Right hindlimb (tissue), 1 donor: Measurements from ENCODE around the gene RPS6KA4.

Experiments
- DNase-seq: peaks from one replicate; pipeline ENCODE4 v3.0.0-alpha.2; 2018

Gene RPS6KA4

DNA sequence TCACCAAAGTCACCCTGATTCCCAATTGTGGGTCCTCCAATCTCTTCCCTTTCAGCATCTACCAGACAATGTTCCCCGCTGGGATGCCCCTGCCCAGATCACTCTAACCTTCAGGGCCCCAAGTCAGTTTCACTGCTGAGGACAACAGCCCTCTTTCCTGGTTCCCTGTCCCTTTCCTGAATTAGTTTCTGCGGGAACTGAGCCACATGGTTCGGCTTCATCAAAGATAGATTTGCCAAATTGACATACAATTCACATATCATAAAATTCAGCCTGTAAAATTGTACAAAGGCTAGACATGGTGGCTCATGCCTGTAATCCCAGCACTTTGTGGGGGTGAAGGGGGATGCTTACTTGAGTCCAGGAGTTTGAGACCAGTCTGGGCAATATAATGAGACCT lies 31.0 kb upstream of the RPS6KA4 start:
- no peak for DNase-seq

- DNase-seq = no peak
These were observed 28.1 kb upstream of the RPS6KA4 start for GRCh38 chr11:64330888-64331287.

- DNase-seq = peak; percentile 42
These were observed 27.2 kb upstream of the RPS6KA4 start for GRCh38 chr11:64331569-64332371.

- no peak for DNase-seq
These were observed 25.4 kb upstream of the RPS6KA4 start for GRCh38 chr11:64333556-64333955.

DNA sequence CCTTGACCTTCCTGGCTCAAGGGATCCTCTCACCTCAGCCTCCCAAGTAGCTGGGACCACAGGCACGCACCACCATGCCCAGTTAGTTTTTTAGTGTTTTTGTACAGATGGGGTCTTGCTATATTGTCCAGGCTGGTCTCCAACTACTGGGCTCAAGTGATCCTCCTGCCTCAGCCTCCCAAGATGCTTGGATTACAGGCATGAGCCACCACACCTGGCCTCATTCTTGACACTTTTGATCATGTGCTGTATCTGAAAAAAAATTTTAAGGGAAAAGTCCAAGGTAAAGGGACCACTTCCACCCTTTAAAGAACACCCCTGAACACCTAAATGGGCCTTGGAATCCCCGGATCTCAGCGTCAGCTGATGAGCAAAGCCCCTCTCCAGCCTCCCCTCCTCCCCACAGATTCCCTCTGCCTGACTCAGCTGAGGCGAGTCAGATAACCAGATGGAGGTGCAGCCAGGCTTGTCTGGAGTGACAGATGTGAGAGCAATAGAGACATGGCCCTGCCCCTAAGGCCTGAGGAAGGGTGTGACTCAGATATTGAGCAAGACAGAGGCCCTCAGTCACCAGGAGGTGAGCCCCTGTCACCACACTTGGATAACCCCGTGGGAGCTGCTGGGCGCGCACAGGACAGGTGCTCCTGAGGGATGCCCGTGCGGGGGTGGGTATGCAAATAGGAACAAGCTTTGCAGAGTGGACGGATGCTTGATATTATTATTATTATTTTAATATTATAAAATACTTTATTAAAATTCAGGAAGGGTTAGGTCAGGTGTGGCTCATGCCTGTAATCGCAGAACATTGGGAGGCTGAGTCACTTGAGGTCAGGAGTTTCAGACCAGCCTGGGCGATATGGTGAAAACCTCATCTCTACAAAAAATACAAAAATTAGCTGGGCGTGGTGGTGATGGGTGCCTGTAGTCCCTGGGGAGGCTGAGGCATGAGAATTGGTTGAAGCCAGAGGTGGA lies 23.9 kb upstream of the RPS6KA4 start:
- no peak for DNase-seq

- no peak for DNase-seq
These were observed 21.3 kb upstream of the RPS6KA4 start for GRCh38 chr11:64337538-64338249.

- no peak for DNase-seq
These were observed 20.2 kb upstream of the RPS6KA4 start for GRCh38 chr11:64338716-64339115.

GRCh38 chr11:64339286-64339685 lies 19.7 kb upstream of the RPS6KA4 start:
- no peak for DNase-seq

- DNase-seq = peak; percentile 34
These were observed 19.1 kb upstream of the RPS6KA4 start, which contains the start of gene CCDC88B for GRCh38 chr11:64339754-64340408. Gene CCDC88B (plus strand): TSS chr11:64340204. CDS start chr11:64340267, 63 bp downstream.

DNA sequence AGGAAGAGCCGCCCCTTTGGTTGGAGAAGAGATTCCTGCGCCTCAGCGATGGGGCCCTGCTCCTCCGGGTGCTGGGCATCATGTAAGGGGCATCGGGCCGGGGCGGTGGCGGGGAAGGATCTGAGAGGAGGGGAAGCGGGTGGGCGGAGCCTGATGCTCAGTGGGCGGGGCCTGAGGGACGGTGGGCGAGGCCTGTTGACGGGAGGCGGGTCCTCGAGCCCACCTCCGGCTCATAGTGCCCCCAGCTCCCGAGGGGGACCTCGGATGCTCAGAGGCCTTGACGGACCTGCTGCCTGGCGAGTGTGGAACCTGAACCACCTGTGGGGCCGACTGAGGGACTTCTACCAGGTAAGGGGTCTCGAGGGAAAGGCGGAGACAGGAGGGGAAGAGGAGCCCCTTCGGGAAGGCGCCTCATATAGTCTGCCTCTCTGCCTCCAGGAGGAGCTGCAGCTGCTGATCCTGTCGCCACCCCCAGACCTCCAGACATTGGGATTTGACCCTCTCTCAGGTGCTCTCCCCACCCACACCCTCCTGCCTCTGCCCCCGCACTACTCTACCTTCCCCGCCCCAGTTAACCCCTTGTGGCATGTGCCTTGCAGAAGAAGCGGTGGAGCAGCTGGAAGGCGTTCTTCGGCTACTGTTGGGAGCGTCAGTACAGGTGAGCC lies 18.2 kb upstream of the RPS6KA4 start:
- DNase-seq = peak; percentile 44

DNA sequence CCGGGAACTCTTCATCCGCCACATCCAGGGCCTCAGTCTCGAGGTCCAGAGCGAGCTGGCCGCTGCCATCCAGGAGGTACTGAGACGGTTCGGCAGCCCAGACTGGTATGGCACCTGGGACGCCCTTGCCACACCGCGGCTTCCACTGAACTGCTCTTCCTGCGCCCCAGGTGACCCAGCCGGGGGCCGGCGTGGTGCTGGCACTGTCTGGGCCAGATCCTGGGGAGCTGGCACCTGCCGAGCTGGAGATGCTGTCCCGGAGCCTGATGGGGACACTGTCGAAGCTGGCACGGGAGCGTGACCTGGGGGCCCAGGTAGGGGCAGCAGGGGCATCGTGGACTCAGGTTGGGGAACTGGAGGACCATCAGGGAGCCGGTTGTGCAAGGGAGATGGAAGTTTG lies 17.5 kb upstream of the RPS6KA4 start:
- peak; percentile 19 for DNase-seq

- peak; percentile 87 for DNase-seq
These were observed 16.8 kb upstream of the RPS6KA4 start for GRCh38 chr11:64341851-64342791.

DNA sequence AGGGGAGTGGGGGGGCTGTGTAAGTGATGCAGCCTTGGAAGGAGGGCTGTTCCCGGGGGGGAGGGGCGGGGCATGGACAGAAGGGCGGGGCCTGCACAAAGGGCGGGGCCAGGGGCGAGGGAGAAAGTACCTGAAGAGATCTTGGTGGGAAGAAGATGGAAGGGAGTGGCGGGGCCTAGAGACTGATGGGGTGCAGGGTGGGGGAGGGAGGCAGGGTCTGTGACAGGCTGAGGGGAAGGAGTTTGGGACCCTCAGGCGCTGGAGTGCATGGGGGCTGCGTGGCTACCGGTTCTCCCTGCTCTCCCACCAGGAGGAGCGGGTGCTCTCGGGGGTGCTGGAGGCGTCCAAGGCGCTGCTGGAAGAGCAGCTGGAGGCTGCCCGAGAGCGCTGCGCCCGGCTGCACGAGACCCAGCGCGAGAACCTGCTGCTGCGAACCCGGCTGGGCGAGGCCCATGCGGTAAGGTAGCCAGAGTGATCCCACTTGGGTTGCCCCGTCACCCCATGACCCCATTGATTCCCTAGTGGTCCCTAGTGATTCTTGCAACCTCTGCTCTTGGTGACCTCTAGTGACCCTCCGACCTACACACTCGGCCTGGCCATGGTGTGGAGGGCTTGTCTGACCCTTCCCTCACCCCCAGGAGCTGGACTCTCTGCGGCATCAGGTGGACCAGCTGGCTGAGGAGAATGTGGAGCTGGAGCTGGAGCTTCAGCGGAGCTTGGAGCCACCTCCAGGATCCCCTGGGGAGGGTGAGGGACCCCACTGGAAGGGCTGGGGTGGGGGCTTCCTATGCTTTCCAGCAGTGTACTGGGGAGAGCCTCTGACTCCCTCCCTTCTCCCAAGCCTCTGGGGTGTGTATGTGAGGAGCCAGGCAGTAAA lies 15.9 kb upstream of the RPS6KA4 start:
- DNase-seq = peak; percentile 25

DNA sequence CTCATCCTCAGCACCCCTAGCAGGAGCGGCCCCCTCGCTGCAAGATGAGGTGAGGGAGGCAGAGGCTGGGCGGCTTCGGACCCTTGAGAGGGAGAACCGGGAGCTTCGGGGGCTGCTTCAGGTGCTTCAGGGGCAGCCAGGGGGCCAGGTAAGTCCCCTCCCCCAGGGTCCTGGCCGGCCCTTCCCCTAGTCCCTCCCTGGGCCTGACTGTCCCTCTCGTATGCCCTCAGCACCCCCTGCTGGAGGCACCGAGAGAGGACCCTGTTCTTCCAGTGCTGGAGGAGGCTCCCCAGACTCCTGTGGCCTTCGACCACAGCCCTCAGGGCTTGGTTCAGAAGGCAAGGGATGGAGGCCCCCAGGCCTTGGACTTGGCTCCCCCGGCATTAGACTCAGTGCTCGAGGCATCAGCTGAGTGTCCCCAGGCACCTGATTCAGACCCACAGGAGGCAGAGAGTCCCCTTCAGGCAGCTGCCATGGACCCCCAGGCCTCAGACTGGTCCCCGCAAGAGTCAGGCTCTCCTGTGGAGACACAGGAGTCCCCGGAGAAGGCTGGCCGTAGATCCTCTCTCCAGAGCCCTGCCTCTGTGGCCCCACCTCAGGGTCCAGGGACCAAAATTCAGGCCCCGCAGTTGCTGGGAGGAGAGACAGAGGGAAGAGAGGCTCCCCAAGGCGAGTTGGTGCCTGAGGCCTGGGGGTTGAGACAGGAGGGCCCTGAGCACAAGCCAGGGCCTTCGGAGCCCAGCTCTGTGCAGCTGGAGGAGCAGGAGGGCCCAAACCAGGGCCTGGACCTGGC lies 15.0 kb upstream of the RPS6KA4 start:
- DNase-seq = peak; percentile 21

DNA sequence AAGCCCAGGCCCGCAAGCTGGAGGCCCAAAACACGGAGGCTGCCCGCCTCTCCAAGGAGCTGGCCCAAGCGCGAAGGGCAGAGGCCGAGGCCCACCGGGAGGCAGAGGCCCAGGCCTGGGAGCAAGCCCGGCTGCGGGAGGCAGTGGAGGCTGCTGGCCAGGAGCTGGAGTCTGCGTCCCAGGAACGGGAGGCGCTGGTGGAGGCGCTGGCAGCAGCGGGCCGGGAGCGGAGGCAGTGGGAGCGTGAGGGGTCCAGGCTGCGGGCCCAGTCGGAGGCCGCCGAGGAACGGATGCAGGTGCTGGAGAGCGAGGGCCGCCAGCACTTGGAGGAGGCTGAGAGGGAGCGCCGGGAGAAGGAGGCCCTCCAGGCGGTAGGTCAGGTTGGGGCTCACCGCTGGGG lies 14.2 kb upstream of the RPS6KA4 start:
- peak; percentile 71 for DNase-seq

DNA sequence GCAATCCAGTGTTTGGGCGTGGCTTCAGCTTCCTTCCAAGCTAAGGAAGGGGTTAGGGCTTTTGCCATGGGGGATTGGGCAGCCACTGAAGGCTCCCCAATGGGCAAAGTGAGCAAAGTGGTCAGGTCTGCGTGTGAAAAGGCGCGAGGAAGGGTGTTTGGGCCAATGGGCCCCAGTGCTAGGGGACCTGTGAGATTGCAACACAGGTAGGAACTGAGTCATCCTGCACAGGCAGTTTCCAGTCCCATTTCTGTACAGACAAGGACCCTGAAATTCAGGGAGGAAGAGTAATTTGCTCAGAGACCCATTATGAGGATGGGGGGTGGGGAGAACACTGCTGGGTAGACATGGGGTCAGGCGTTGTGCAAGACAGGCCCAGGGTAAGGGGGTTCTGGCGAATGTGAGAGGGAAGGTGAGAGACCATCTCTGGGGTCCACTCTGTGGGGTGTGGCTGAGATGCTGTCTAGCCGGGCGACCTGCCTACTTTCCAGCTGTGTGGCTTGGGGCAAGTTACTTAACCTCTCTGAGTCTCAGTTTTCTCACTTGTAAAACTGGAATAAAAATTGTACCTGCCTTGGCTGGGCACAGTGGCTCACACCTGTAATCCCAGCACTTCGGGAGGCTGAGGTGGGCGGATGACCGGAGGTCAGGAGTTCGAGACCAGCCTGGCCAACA lies 11.6 kb upstream of the RPS6KA4 start:
- no peak for DNase-seq

DNA sequence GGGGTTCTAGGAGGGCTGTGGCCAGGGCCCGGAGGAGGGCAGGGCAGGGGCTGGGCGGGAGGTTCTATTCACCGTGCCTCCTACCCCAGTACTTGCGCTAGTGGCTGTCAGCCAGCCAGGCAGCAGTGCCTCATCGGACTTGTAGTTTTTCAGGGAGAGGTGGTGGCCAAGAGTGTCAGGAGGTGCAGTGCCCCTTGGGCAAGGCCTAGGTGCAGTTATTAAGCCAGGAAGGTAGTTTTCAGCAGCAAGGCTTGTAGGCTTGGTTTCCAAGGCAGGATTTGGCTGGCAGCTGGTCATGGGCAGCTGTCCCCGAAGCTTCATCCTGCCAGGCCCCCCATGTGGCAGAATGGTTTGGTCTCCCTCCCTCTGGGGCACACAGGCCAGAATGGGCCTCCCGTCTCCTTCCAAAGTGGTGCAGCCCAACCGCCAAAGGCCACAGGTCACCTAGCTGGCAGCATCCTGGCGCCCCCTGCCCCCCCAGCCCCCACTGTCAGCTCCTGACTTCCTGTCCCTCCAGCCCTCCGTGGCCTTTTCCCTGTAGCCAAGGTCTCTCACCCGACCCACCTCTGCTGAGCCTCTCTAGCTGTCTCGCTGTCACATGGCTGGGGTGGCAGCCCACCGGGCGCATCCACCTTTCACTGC lies 10.5 kb upstream of the RPS6KA4 start:
- no peak for DNase-seq

DNA sequence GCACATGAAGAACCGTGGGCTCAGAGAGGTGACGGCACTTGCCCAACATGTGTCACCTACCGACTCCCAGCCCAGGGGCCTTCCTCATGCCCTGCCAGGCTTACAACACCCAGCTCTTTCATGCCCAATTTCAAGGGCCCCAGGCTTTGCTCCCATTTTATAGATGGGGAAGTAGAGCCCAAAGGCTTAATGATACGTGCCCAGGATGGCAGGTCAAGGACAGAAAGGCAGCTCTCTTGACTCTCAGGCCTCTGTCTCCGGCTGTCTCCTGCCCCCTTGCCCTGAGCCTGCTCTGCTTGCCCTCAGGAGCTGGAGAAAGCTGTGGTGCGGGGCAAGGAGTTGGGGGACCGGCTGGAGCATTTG lies 10.0 kb upstream of the RPS6KA4 start:
- no peak for DNase-seq
